Activated T-cell treated with anti-CD3 and anti-CD28 coated beads for 48 hours (primary cell): ENCODE measurements around the gene PRKAG2.

ENCODE experiments used
- DNase-seq: peaks from one replicate; pipeline ENCODE4 v3.0.0-alpha.2; 2020; ENCODE audit warnings: low read depth

The PRKAG2 gene

GRCh38 chr7:151514461-151515275 lies 362.2 kb downstream of the PRKAG2 start:
- DNase-seq, result no peak

GRCh38 chr7:151513133-151513532 lies 363.8 kb downstream of the PRKAG2 start:
- DNase-seq, result no peak

GRCh38 chr7:151512353-151512752 lies 364.6 kb downstream of the PRKAG2 start:
- DNase-seq, result no peak

GRCh38 chr7:151511946-151512345 lies 365.0 kb downstream of the PRKAG2 start:
- DNase-seq, result no peak

- DNase-seq, result no peak
These were observed 365.6 kb downstream of the PRKAG2 start for GRCh38 chr7:151511270-151511669.

- DNase-seq, result no peak
These were observed 367.1 kb downstream of the PRKAG2 start for GRCh38 chr7:151509670-151510333.

- no peak for DNase-seq
These were observed 367.9 kb downstream of the PRKAG2 start for GRCh38 chr7:151508991-151509390.

- DNase-seq, result no peak
These were observed 369.1 kb downstream of the PRKAG2 start for GRCh38 chr7:151507806-151508205.

GRCh38 chr7:151506901-151507382 lies 370.0 kb downstream of the PRKAG2 start:
- no peak for DNase-seq
